Activated CD4-positive, alpha-beta T cell treated with anti-CD3 and anti-CD28 coated beads for 1 hour (primary cell): ENCODE results near the gene AGA.

Experiments used
- DNase-seq: peaks from one replicate; pipeline ENCODE4 v3.0.0-alpha.2; 2020

Gene AGA

DNA sequence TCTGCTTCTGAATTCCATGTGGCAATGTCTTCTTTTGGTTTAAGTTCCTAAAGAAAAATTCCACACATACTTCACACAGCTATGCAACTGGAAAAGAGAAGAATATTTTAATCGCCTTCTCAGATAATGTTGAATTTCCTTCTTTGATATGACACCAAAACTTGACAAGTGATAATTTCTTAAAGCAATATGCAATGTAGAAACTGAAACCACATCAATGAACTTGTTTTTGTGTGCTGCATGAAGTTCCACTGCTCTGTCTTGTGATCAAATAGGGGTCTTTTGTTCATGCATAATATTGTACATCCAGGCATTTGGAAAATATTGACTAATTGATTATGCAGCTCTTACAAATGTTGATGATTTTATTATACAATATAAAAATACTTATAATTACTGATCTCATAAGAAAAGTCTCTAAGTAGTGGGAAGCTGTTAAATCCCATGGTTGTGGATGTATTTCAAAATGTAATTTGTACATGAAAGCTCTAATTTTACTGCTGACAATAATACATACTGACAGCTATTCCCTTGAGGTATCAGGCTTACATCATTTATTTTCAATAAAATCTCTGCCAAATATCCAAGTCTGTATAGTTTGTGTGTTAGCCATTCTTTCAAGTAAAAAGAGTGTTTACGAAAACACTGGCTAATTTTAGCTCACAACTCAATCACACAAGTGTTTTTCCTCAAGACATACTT, 56.5 kb downstream of the AGA start:
- DNase-seq: no peak

DNA sequence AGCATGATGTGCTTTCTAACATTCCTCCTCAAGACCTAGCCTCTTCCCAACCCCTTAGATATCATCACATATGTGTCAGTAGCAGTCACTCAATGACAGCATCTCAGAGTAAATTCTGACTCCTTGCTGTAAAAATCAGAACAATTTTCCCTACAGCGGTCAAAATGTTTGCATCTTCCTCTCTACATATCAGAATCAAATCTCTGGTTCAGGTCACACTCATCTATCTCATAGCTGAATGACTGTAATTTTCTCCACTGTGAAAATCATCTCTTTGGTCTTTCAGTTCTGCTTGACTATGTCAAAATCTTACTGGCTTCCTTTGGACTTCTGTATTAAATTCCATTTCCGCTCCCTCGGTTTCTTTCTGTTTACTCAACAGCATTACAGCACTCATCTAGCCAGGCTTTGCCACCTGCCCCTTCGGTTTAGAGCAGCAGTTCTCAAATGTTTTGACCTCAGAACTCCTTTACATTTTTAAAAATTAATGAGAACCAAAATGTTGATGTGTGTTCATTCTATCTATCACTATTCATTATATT, 57.3 kb downstream of the AGA start:
- no peak for DNase-seq

DNA sequence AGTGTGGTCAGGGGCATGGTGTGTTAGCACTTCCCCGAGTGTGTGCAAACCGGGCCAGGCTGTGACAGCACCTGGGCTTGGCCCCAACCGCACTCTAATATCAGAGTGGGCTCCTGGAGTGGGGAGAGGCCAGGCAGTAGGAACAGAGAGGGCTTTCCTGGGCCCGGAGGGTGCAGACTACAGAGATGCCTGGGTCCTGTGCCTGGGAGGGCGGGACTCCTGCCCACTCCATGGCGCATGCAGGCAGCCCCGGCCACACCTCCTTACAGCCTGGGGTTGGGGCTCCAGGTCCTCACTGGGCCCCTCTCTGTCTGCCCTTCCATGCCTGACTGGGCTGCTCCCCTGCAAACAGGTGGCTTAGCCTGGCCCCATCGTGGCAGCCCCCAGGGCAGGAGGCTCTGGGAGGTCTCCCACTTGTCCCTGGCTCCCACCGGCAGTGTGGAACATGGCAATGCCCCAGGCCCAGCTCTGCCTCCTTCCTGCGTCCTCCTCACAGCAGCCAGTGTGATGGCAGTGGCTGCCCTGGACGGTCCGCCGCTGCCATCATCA, 60.4 kb downstream of the AGA start:
- DNase-seq: no peak
